GM19023 (cell line): ENCODE measurements around the gene THBD.

ENCODE experiments used
- ATAC-seq: cut with Tn5 transposase; IDR thresholded peaks from one replicate; pipeline ENCODE4 v1.9.1; 2021; ENCODE audit warnings: mild to moderate bottlenecking, moderate library complexity; ENCODE audit not compliant: unreplicated experiment

Gene THBD

DNA sequence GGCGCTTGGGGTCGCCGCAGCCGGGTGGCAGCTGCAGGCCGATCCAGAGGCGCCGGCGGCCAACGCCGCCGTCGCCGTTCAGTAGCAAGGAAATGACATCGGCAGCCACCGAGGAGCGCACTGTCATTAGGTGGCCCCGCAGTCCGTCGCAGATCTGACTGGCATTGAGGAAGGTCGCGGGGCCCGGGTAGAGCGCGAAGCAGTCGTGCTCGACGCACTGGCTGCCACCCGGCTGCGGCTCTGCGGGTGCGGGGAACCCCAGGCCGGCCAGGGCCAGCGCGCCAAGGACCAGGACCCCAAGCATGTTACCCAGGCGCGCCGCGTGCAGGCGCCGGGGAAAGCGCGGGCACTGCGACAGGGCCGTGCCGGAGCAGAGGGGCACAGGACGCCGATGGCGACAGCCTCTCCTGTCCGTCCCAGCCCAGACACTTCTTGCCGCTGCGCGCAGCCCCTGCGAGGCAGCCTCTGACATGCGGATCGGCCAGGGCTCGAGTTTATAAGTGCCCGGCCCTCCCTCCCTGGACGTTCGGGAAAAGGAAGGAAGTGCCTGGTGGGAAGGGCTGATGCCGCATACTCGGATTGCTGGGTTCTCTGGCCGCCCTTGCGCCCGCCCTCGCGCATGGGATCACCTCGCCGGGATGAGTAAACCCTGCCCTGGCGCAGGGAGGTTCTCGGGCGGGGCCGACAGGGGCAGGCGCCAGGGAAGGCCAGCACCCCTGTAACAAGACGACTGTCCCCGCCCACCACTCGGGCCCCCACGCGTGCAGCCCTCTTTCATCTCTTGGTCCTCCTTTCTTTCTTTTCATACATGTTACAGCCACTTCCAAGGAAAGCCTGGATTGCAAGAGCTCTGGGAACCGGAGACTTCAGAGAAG lies at the start of gene THBD:
Gene THBD, minus strand, starts transcription at position 472 of the 875 bp plus-strand sequence. Its CDS starts 168 bp downstream, at position 304.
- ATAC-seq = no peak

DNA sequence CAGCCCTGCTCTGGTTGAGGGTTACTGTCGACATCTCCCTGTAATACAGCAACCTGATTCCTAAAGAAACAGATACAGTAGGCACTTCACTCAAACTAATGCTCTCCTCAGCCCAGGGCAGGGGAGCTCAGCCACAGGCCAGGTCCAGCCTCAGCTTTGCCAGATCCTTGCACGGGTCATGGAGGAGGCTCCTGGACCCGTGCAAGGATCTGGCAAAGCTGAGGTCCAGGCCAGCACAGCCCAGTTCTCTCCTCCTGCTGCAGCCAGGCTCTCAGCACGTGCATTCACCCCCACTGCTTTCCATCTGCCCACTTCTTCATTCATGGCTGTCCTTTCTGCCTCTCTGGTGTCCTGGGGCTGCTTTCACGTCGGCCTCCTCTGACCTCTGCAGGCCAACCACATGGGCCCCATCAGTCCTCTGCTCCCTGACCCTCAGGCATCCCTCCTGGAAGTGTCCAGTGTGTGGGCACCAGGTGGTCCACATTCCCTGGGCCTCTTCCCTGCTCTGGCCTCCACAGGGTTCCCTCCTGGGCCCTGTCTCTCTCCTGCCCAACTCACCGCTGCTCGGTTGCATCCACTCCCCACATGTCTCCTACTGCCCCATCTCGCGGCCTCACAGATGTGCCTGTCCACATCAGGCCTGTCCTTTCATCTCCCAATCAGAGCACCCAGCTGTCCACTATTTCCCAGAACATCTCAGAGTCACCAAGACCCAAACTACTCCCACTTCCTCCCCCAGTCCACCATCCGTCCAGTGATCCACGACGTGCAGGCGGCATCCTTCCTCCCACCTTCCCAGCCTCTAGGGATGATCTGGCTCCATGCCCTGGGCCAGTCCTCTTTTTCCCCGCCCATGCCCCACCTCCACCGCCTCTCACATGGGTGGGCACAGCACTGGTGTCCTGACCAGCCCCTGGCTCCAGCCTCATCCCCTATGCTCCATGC lies 48.4 kb upstream of the THBD start:
- ATAC-seq = no peak

DNA sequence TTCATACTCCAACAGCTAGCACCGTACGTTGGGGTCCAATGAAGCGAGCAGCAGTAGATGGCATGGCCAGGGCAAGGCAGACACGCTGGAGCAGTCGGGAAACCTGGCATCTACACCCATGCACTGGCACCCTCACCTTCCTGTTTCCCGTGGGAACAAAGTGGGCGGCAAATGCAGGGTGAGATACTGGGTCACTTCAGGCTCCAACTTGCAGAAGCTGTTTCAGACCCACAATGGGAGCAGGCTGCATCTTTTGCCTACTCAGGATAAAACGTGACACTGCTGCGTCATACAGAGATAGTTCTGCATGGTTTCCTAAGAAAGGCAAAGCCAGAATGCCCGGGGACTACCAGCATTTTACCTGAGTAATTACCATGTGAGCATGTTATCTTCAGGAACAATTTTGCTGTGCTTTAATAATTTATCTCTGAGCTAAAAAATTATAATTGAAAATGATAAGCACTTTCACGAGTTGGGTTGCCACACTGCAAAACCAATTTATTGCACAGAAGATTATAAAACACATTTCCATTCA lies 47.6 kb upstream of the THBD start:
- ATAC-seq = no peak

- no peak for ATAC-seq
Measured at GRCh38 chr20:23096097-23096496, 46.6 kb upstream of the THBD start.

- no peak for ATAC-seq
Measured at GRCh38 chr20:23095499-23095898, 46.0 kb upstream of the THBD start.

- no peak for ATAC-seq
Measured at GRCh38 chr20:23094927-23095326, 45.5 kb upstream of the THBD start.

DNA sequence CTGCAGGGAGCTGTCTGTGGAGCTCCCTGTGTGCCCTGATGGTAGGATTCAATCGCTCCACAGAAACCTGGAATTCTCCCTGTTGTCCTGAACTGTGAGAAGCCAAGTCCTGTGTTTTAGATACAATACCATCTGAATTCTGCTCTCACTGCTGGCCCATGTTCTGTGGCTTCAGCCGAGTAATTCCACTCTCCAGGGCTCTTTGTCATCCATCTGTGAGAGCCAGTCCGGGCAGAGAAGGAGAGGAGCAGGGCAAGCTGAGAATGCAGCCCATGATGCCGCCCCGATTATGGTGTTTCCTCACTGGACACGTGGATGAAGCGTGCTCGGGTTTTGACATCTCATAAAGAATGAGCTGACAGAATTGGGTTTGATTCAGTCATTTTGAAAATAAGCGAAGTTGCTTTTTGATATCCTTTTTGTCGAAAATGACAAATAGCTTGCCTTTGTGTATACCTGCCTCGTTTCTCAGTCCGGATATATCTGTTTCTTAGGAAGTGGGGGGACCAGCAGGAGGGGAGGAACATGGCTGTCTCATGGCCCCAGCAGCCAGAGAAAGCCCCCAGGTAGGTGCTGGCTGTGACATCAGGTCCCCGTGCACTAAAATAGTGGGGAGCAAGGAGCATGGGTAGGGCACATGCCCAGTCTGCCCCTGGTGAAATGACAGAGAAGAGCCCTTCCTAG lies 44.9 kb upstream of the THBD start:
- ATAC-seq = no peak

GRCh38 chr20:23093613-23094012 lies 44.1 kb upstream of the THBD start:
- ATAC-seq = no peak

- ATAC-seq = no peak
Measured at GRCh38 chr20:23092861-23093495, 43.5 kb upstream of the THBD start.

DNA sequence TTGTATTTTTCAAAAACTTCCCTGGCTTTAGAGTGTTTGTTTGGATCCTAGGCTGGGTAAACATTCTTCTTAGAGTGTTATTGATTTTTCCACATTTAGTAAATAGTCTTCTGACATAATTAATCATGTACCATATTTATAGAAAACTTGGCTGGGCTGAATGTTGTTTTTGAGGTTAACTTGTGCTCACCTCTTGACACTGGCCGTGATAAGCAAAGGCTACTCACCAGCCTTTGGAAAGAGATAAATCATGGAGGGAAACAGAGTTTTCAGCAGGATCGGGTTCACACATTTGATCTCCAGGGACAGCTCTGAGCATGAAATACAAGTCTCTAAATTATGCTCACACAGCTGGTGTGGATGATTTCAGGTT lies 42.9 kb upstream of the THBD start:
- no peak for ATAC-seq

DNA sequence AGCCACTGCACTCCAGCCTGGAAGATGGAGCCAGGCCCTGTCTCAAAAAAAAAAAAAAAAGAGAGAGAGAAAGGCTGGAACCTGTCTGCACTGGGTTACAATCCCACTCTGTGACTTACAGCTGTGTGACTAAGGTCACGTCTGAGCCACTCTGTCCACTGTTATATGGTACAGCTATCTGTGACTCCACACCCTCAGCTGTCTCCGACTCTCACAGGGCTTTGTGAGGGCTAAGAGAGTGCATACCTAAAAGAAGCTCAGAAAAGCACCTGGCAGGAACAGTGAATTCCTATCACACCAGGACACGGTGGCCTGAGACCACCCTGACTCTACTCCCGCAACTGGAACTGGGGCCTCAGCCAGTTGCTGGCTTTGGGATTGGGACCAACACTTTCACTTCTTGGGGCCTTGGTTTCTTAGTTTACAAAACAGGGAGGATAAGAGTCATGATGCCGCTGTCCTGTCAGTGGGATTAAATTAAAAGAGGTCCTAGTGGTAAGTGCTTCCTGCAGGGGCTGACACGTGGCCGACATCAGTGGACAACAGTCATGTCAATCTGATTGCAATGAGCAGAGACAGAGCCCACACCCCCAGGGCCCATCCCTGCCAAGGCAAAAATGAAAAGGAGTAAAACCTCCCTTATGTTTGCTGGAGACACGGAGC lies 42.4 kb upstream of the THBD start:
- no peak for ATAC-seq

DNA sequence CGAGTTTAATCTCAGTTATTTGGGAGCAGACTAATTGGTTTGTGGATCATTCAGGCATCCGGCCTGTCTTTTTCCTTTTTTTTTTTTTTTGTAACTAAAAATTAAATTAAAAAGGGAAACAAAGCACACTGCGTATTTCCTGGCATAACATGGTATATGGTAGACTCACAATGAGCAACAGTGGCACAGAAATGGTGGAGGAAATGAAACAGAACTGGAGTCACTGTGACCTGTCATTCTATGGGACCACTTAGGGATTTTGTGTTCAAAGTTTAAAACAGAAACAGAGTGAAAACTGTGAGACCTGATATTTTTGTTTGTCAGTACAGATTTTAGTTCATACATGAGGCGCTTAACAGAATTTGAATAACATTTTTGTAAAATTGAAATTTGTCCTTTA lies 41.4 kb upstream of the THBD start:
- ATAC-seq = no peak

GRCh38 chr20:23090147-23090546 lies 40.7 kb upstream of the THBD start:
- no peak for ATAC-seq

DNA sequence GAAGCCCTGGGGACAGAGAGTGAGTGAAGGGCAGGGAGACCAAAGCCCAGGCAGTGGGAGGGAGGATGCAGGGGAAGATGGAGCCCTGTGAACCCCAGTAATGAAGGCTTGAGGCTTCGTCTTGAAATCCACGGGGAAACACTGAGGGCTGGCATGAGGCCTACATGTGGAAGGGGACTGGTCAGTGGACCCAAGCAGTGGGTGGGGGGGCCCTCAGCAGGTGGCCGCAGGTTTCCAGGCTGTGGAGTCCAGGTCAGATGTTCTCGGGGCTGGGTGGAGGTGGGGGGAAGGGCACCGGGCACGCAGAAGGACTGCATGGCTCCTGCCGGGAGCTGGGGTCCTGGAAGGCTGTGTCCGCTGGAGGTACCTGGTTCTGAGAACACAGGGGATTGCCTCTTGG lies 39.4 kb upstream of the THBD start:
- no peak for ATAC-seq

GRCh38 chr20:23087587-23088251 lies 38.2 kb upstream of the THBD start:
- no peak for ATAC-seq

GRCh38 chr20:23086931-23087411 lies 37.5 kb upstream of the THBD start:
- ATAC-seq = no peak

GRCh38 chr20:23086056-23086566 lies 36.6 kb upstream of the THBD start, which contains the start of gene CD93:
CD93 (minus strand) TSS chr20:23086324; CDS start chr20:23086192, 132 bp downstream.
- ATAC-seq = no peak

- ATAC-seq = no peak
Measured at GRCh38 chr20:23085436-23086055, 36.1 kb upstream of the THBD start.
